Subcutaneous abdominal adipose tissue (tissue), 5 donors: ENCODE measurements around the gene ZZZ3.
"Not testable (repeated sequence)": the region's sequence is repeated elsewhere in the genome, so short reads cannot be mapped to it uniquely, and the experiment has no call there.

ENCODE experiments used
- H3K27ac ChIP-seq: one replicate; pipeline ENCODE4 v1.7.0; 2013; ENCODE audit warnings: low read depth, mild to moderate bottlenecking, inconsistent platforms, low read length, moderate library complexity
- H3K27me3 ChIP-seq, 5 donors: one replicate each; pipeline ENCODE4 v1.7.0; 2013; ENCODE audit warnings: low read length in 5 of 5, inconsistent platforms in 1 of 5; ENCODE audit not compliant: control insufficient read depth in 5 of 5, insufficient read depth in 4 of 5
- H3K36me3 ChIP-seq, 5 donors: one replicate each; pipeline ENCODE4 v1.7.0; 2013; ENCODE audit warnings: low read length in 5 of 5; ENCODE audit not compliant: control insufficient read depth in 5 of 5, insufficient read depth in 5 of 5
- H3K4me1 ChIP-seq, 5 donors: one replicate each; pipeline ENCODE4 v1.7.0; 2013; ENCODE audit warnings: low read length in 5 of 5, mild to moderate bottlenecking in 3 of 5, moderate library complexity in 1 of 5; ENCODE audit not compliant: control insufficient read depth in 5 of 5, insufficient read depth in 5 of 5
- H3K4me3 ChIP-seq, 5 donors: one replicate each; pipeline ENCODE4 v1.7.0; 2013; ENCODE audit warnings: low read length in 5 of 5, low read depth in 1 of 5
- H3K9ac ChIP-seq, 5 donors: one replicate each; pipeline ENCODE4 v1.7.0; 2013; ENCODE audit warnings: low read length in 5 of 5, mild to moderate bottlenecking in 4 of 5, moderate library complexity in 3 of 5
- H3K9me3 ChIP-seq, 5 donors: one replicate each; pipeline ENCODE4 v1.7.0; 2013; ENCODE audit warnings: low read length in 5 of 5; ENCODE audit not compliant: control insufficient read depth in 5 of 5
- donor health status: healthy.
- donor health status: healthy.
- donor health status: healthy.
- donor health status: healthy.
- donor health status: healthy.

ZZZ3 gene

GRCh38 chr1:77682460-77683159 lies at the start of gene ZZZ3:
TSS of gene ZZZ3 (minus strand) at chr1:77682658. CDS start at chr1:77633354, 49,304 bp downstream.
- H3K36me3 ChIP-seq = no peaks in the 10 kb centered on the region
- H3K9me3 ChIP-seq = no peaks in the 10 kb centered on the region
- H3K27ac ChIP-seq = peak within 1 kb of the TSS; percentile 96
- H3K9ac ChIP-seq = peak within 1 kb of the TSS; percentile 85 to 97 (median 90)
- H3K4me3 ChIP-seq = peak within 1 kb of the TSS; percentile 89 to 99 (median 97)
- peaks cover 0 to 41% (median 29%) of the 10 kb centered on the region in 5 donors for H3K4me1 ChIP-seq
- H3K27me3 ChIP-seq = no peaks in the 10 kb centered on the region

- no peak overlapping the region for H3K4me3 ChIP-seq
- no peaks in the 10 kb centered on the region for H3K4me1 ChIP-seq
- peaks cover 28 to 49% (median 46%) of the 10 kb centered on the region in 5 donors for H3K36me3 ChIP-seq
- H3K9me3 ChIP-seq = no peaks in the 10 kb centered on the region
- H3K27me3 ChIP-seq = no peaks in the 10 kb centered on the region
- no peak overlapping the region for H3K27ac ChIP-seq
- H3K9ac ChIP-seq = no peak overlapping the region
Observed at GRCh38 chr1:77732090-77732489, 49.6 kb upstream of the ZZZ3 start.

- Histone ChIP-seq H3K36me3 (peaks cover 64 to 89% (median 76%) of the 10 kb centered on the region in 5 donors), H3K27ac (no peak overlapping the region), H3K9ac (no peak overlapping the region), H3K4me1 (no peaks in the 10 kb centered on the region), H3K4me3 (no peak overlapping the region), H3K27me3 (no peaks in the 10 kb centered on the region), H3K9me3 (no peaks in the 10 kb centered on the region)
Observed at GRCh38 chr1:77725706-77726105, 43.2 kb upstream of the ZZZ3 start.

DNA sequence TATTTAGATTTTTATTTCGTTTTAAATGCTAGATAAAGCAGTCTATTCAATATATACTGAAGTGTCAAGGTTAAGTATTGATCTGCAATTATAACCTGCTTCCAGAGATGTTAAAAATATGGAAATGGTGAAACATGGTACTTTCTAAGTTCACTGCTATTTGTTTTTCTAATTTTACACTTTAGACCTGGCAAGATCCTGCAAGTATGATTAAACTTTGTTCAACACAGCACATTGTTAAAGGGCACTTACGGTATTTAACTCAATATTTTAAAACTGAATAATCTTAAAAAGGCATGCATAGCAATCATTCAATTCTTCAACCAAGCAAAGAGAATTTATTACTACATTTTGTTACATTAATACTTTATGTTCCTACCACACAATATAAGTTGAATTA lies 35.7 kb upstream of the ZZZ3 start:
- Histone ChIP-seq H3K27me3 (no peaks in the 10 kb centered on the region), H3K4me1 (no peaks in the 10 kb centered on the region), H3K4me3 (no peak overlapping the region), H3K9me3 (no peaks in the 10 kb centered on the region), H3K36me3 (peaks cover 55 to 76% (median 59%) of the 10 kb centered on the region in 5 donors), H3K27ac (no peak overlapping the region), H3K9ac (no peak overlapping the region)

DNA sequence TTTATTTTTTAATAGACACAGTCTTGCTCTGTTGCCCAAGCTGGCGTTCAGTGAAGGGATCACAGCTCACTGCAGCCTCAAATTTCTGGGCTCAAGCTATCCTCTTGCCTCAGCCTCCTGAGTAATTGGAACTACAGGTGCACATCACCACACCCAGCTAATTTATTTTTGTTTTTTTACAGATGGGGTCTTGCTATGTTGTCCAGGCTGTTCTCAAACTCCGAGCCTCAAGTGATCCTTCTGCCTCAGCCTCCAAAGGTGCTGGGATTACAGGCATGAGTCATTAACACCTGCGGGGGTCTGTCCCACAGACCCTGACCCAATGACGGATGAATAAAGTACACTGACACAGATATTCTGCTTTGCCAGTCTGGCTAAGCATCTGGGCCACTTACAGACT lies 33.6 kb upstream of the ZZZ3 start:
- H3K36me3 ChIP-seq = peaks cover 44 to 75% (median 51%) of the 10 kb centered on the region in 5 donors
- no peak overlapping the region for H3K4me3 ChIP-seq
- no peaks in the 10 kb centered on the region for H3K9me3 ChIP-seq
- no peaks in the 10 kb centered on the region for H3K4me1 ChIP-seq
- H3K27ac ChIP-seq = no peak overlapping the region
- no peaks in the 10 kb centered on the region for H3K27me3 ChIP-seq
- H3K9ac ChIP-seq = no peak overlapping the region

DNA sequence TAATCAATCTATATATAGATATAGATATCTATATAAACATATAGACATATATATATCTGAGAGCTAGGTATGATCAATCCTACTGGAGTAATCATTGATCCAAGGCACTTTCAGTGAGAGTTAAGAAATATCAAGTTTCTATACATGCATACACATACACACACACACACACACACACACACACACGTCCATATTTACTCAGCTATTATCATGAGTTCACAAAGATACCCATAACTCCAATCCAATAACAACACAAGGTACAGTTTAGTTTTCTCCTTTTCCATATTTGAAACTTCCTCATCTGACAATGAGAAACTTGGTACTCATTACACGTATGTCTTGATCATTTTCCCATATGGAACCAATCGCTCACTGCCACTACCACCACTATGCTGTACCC lies 27.3 kb upstream of the ZZZ3 start:
- Histone ChIP-seq H3K9ac (no peak overlapping the region), H3K4me3 (no peak overlapping the region), H3K36me3 (peaks cover 67 to 80% (median 76%) of the 10 kb centered on the region in 5 donors), H3K27ac (no peak overlapping the region), H3K9me3 (no peaks in the 10 kb centered on the region), H3K27me3 (no peaks in the 10 kb centered on the region), H3K4me1 (no peaks in the 10 kb centered on the region)

DNA sequence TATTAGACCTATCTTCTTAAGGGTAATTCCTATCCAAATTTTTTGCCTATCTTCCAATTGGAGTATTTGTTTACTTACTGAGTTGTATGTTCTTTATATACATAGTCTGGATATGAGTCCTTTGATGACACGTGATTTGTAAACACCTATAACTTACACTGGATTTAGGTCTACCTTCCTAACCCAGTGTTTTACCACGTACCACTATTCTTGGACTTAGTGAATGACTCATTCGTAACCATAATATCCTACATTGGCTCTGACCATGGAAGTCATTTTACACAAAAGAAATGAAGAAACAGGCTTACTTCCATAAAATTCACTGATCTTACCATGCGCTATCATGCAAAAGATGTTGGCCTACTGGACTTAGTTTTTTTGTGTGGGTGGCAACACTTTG lies 23.9 kb upstream of the ZZZ3 start:
- no peaks in the 10 kb centered on the region for H3K27me3 ChIP-seq
- H3K27ac ChIP-seq = no peak overlapping the region
- H3K9ac ChIP-seq = no peak overlapping the region
- H3K4me3 ChIP-seq = no peak overlapping the region
- H3K4me1 ChIP-seq = no peaks in the 10 kb centered on the region
- peaks cover 48 to 56% (median 48%) of the 10 kb centered on the region in 5 donors for H3K36me3 ChIP-seq
- no peaks in the 10 kb centered on the region for H3K9me3 ChIP-seq

- peaks cover 38 to 47% (median 40%) of the 10 kb centered on the region in 5 donors for H3K36me3 ChIP-seq
- no peaks in the 10 kb centered on the region for H3K4me1 ChIP-seq
- no peak overlapping the region for H3K27ac ChIP-seq
- H3K27me3 ChIP-seq = no peaks in the 10 kb centered on the region
- H3K9ac ChIP-seq = no peak overlapping the region
- H3K9me3 ChIP-seq = no peaks in the 10 kb centered on the region
- no peak overlapping the region for H3K4me3 ChIP-seq
Observed at GRCh38 chr1:77704736-77705135, 22.3 kb upstream of the ZZZ3 start.

GRCh38 chr1:77699673-77700072 lies 17.2 kb upstream of the ZZZ3 start:
- H3K27me3 ChIP-seq, H3K9ac ChIP-seq, H3K4me1 ChIP-seq, H3K27ac ChIP-seq, H3K4me3 ChIP-seq, H3K9me3 ChIP-seq: not testable (repeated sequence)
- H3K36me3 ChIP-seq = peaks cover 21 to 42% (median 36%) of the 10 kb centered on the region in 5 donors

DNA sequence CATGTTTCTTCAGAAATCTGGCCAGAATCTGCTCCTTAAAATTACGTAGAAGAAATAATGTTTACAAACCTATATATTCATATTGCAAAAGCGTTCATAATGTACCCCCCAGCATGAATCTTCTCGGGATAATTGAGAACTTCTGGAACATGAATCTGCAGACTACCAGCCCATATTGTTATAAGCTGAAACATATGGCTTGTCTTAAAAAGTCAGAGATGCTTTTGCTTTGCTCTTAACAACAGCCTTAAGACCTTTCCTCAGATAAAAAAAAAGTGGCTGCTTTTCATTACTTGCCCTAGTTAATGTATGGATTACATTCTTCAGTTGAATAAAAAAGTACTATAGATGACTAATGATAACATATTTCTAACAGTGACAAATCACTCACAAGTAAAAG lies 15.0 kb upstream of the ZZZ3 start:
- Histone ChIP-seq H3K36me3 (peaks cover 26 to 56% (median 43%) of the 10 kb centered on the region in 5 donors), H3K9me3 (no peaks in the 10 kb centered on the region), H3K4me1 (no peaks in the 10 kb centered on the region), H3K9ac (no peak overlapping the region), H3K4me3 (no peak overlapping the region), H3K27me3 (no peaks in the 10 kb centered on the region), H3K27ac (no peak overlapping the region)
